ENCODE results near the gene CIAO3.
"Not testable (repeated sequence)": the region's sequence is repeated elsewhere in the genome, so short reads cannot be mapped to it uniquely, and the experiment has no call there.

CIAO3 gene

GRCh38 chr16:760065-760464 lies 19.3 kb upstream of the CIAO3 start:
- DNase-seq (ENCODE audit: low spot score), result no peak

- no peak for DNase-seq (ENCODE audit: low spot score)
Observed at GRCh38 chr16:759110-759910, 18.5 kb upstream of the CIAO3 start.

GRCh38 chr16:756428-756827 lies 15.6 kb upstream of the CIAO3 start:
- DNase-seq (ENCODE audit: low spot score), result no peak

- DNase-seq (ENCODE audit: low spot score), result no peak
Observed at GRCh38 chr16:754656-755055, 13.9 kb upstream of the CIAO3 start.

- DNase-seq (ENCODE audit: low spot score), result not testable (repeated sequence)
Observed at GRCh38 chr16:754121-754607, 13.4 kb upstream of the CIAO3 start.

GRCh38 chr16:752007-752312 lies 11.2 kb upstream of the CIAO3 start:
- no peak for DNase-seq (ENCODE audit: low spot score)

- DNase-seq (ENCODE audit: low spot score), result no peak
Observed at GRCh38 chr16:751152-752006, 10.6 kb upstream of the CIAO3 start.

- no peak for DNase-seq (ENCODE audit: low spot score)
Observed at GRCh38 chr16:750485-750884, 9.7 kb upstream of the CIAO3 start.

GRCh38 chr16:749010-749409 lies 8.2 kb upstream of the CIAO3 start:
- DNase-seq (ENCODE audit: low spot score), result no peak

- DNase-seq (ENCODE audit: low spot score), result no peak
Observed at GRCh38 chr16:747978-748746, 7.4 kb upstream of the CIAO3 start.

GRCh38 chr16:746637-747036 lies 5.8 kb upstream of the CIAO3 start:
- DNase-seq (ENCODE audit: low spot score), result no peak

GRCh38 chr16:745739-746138 lies 4.9 kb upstream of the CIAO3 start:
- no peak for DNase-seq (ENCODE audit: low spot score)

GRCh38 chr16:743794-744500 lies 3.1 kb upstream of the CIAO3 start:
- DNase-seq (ENCODE audit: low spot score), result no peak

- DNase-seq (ENCODE audit: low spot score), result not testable (repeated sequence)
Observed at GRCh38 chr16:742894-743293, 2.1 kb upstream of the CIAO3 start.

- DNase-seq (ENCODE audit: low spot score), result no peak
Observed at GRCh38 chr16:741986-742629, 1.3 kb upstream of the CIAO3 start.

- DNase-seq (ENCODE audit: low spot score), result no peak
Observed at GRCh38 chr16:740459-740763, 386 bp downstream of the CIAO3 start.

- no peak for DNase-seq (ENCODE audit: low spot score)
Observed at GRCh38 chr16:739560-740458, 988 bp downstream of the CIAO3 start.

GRCh38 chr16:736936-737481 lies 3.8 kb downstream of the CIAO3 start:
- no peak for DNase-seq (ENCODE audit: low spot score)

- no peak for DNase-seq (ENCODE audit: low spot score)
Observed at GRCh38 chr16:735982-736453, 4.8 kb downstream of the CIAO3 start.
